Measurements from ENCODE around the gene RCAN1.

The RCAN1 gene

GRCh38 chr21:34614628-34615486 is at the start of gene RCAN1:
TSS of gene RCAN1 (minus strand) at chr21:34615113. CDS start at chr21:34615011, 102 bp downstream.
- peak; percentile 78 for DNase-seq (ENCODE audit: insufficient read length, low spot score)
- FAIRE-seq = no peak
- no peak for TF ChIP-seq CTCF (IDR thresholded peaks at IDR 0.05; ENCODE audit: insufficient read depth, missing control alignments)

GRCh38 chr21:34661848-34662247 is 46.9 kb upstream of the RCAN1 start:
- DNase-seq (ENCODE audit: insufficient read length, low spot score) (no peak), FAIRE-seq (no peak)
- no peak for TF ChIP-seq CTCF (IDR thresholded peaks at IDR 0.05; ENCODE audit: insufficient read depth, missing control alignments)

- TF ChIP-seq CTCF (IDR thresholded peaks at IDR 0.05; ENCODE audit: insufficient read depth, missing control alignments) = no peak
- no peak for FAIRE-seq
- DNase-seq (ENCODE audit: insufficient read length, low spot score) = no peak
These were observed 38.6 kb upstream of the RCAN1 start for GRCh38 chr21:34653522-34653921.

- no peak for FAIRE-seq
These were observed 36.7 kb upstream of the RCAN1 start for GRCh38 chr21:34651642-34652041.

GRCh38 chr21:34650861-34651431 is 36.0 kb upstream of the RCAN1 start:
- FAIRE-seq = no peak
- no peak for DNase-seq (ENCODE audit: insufficient read length, low spot score)
- no peak for TF ChIP-seq CTCF (IDR thresholded peaks at IDR 0.05; ENCODE audit: insufficient read depth, missing control alignments)

More at GRCh38 chr21:34651642-34652041, 36.7 kb upstream of the RCAN1 start:
- TF ChIP-seq CTCF (IDR thresholded peaks at IDR 0.05; ENCODE audit: insufficient read depth, missing control alignments) = no peak
- no peak for DNase-seq (ENCODE audit: insufficient read length, low spot score)

GRCh38 chr21:34649400-34649799 is 34.5 kb upstream of the RCAN1 start:
- DNase-seq (ENCODE audit: insufficient read length, low spot score) (no peak), FAIRE-seq (no peak)
- TF ChIP-seq CTCF (IDR thresholded peaks at IDR 0.05; ENCODE audit: insufficient read depth, missing control alignments) = no peak
